Osteocyte (in vitro differentiated cells): ENCODE data around the gene SLC26A2. TPM values are rescaled to one million over a fixed set of nuclear protein-coding genes. Genes with fewer than 3 reads are reported as not detected.

Source experiments
- DNase-seq: peaks from one replicate; pipeline ENCODE4 v3.0.0; 2021; ENCODE audit warnings: mixed read lengths; ENCODE audit not compliant: unreplicated experiment; ENCODE audit errors: extremely low spot score
- H3K27ac Mint-ChIP-seq: one replicate; pipeline ENCODE4 v1.8.0; 2021; ENCODE audit warnings: mild to moderate bottlenecking, mixed read lengths; ENCODE audit not compliant: unreplicated experiment
- H3K27me3 Mint-ChIP-seq: one replicate; pipeline ENCODE4 v1.8.0; 2021; ENCODE audit warnings: mixed read lengths; ENCODE audit not compliant: unreplicated experiment
- H3K36me3 Mint-ChIP-seq: one replicate; pipeline ENCODE4 v1.8.0; 2021; ENCODE audit warnings: mixed read lengths; ENCODE audit not compliant: unreplicated experiment
- H3K4me1 Mint-ChIP-seq: one replicate; pipeline ENCODE4 v1.8.0; 2021; ENCODE audit warnings: mixed read lengths; ENCODE audit not compliant: unreplicated experiment
- H3K4me3 Mint-ChIP-seq: one replicate; pipeline ENCODE4 v1.8.0; 2021; ENCODE audit warnings: mild to moderate bottlenecking, moderate library complexity, mixed read lengths; ENCODE audit not compliant: unreplicated experiment
- H3K9me3 Mint-ChIP-seq: one replicate; pipeline ENCODE4 v1.8.0; 2021; ENCODE audit warnings: mixed read lengths; ENCODE audit not compliant: unreplicated experiment
- CTCF ChIP-seq: fragments of 200-600 bp; sonication (generic); IDR thresholded peaks from 2 replicates; pipeline ENCODE4 v1.5.0; 2021; ENCODE audit warnings: antibody characterized with exemption, mild to moderate bottlenecking, moderate library complexity
- total RNA-seq: library from RNA; stranded (reverse); gene quantifications from 2 replicates; pipeline ENCODE4 v1.2.1, GENCODE V29; 2021

Gene SLC26A2
- total RNA-seq, 1 donor from 2014 or later, result 39.7 TPM

- Mint-ChIP-seq H3K4me3 (peak overlapping the region; percentile 32), H3K27ac (peak overlapping the region; percentile 84), H3K36me3 (peaks cover 60% of the 10 kb centered on the region), H3K27me3 (no peaks in the 10 kb centered on the region), H3K4me1 (peaks cover 32% of the 10 kb centered on the region), H3K9me3 (peaks cover 5% of the 10 kb centered on the region)
- no peak for DNase-seq
- no peak for TF ChIP-seq CTCF
These were observed 61.1 kb downstream of the SLC26A2 start for GRCh38 chr5:150021491-150022157.

- TF ChIP-seq CTCF, result no peak
- DNase-seq, result no peak
- H3K4me3 Mint-ChIP-seq, result peak overlapping the region; percentile 32
- peaks cover 60% of the 10 kb centered on the region for H3K36me3 Mint-ChIP-seq
- H3K27me3 Mint-ChIP-seq, result no peaks in the 10 kb centered on the region
- no peaks in the 10 kb centered on the region for H3K9me3 Mint-ChIP-seq
- peaks cover 32% of the 10 kb centered on the region for H3K4me1 Mint-ChIP-seq
- H3K27ac Mint-ChIP-seq, result peak overlapping the region; percentile 84
These were observed 61.6 kb downstream of the SLC26A2 start for GRCh38 chr5:150022158-150022531.

GRCh38 chr5:150022681-150023080 is 62.1 kb downstream of the SLC26A2 start:
- H3K36me3 Mint-ChIP-seq, result peaks cover 55% of the 10 kb centered on the region
- peaks cover 32% of the 10 kb centered on the region for H3K4me1 Mint-ChIP-seq
- no peak for TF ChIP-seq CTCF
- H3K9me3 Mint-ChIP-seq, result no peaks in the 10 kb centered on the region
- H3K27ac Mint-ChIP-seq, result peak overlapping the region; percentile 84
- no peak overlapping the region for H3K4me3 Mint-ChIP-seq
- DNase-seq, result no peak
- no peaks in the 10 kb centered on the region for H3K27me3 Mint-ChIP-seq

GRCh38 chr5:150023136-150023535 is 62.6 kb downstream of the SLC26A2 start:
- Mint-ChIP-seq H3K9me3 (no peaks in the 10 kb centered on the region), H3K27me3 (no peaks in the 10 kb centered on the region), H3K4me1 (peaks cover 32% of the 10 kb centered on the region), H3K4me3 (no peak overlapping the region), H3K27ac (no peak overlapping the region), H3K36me3 (peaks cover 58% of the 10 kb centered on the region)
- no peak for TF ChIP-seq CTCF
- no peak for DNase-seq

- no peak overlapping the region for H3K4me3 Mint-ChIP-seq
- peak; percentile 21 for TF ChIP-seq CTCF
- no peak for DNase-seq
- peaks cover 30% of the 10 kb centered on the region for H3K4me1 Mint-ChIP-seq
- H3K27ac Mint-ChIP-seq, result no peak overlapping the region
- no peaks in the 10 kb centered on the region for H3K27me3 Mint-ChIP-seq
- H3K36me3 Mint-ChIP-seq, result peaks cover 54% of the 10 kb centered on the region
- no peaks in the 10 kb centered on the region for H3K9me3 Mint-ChIP-seq
These were observed 63.9 kb downstream of the SLC26A2 start for GRCh38 chr5:150024346-150024984.
